ENCODE results near the gene ADAM15. TPM values are rescaled to one million over a fixed set of nuclear protein-coding genes. Genes with fewer than 3 reads are reported as not detected.

ADAM15 gene
- total and polyA plus RNA-seq, 12 donors = 46.7 to 305 (median 65.0) TPM

GRCh38 chr1:155104605-155105534 lies 53.8 kb downstream of the ADAM15 start:
- WGBS, 2 donors = 77 to 80% methylated on average over 7 of the region's 7 CpGs
- intact Hi-C loops (cut with DNase I) = no loop called here
- TF ChIP-seq CTCF (IDR thresholded peaks at IDR 0.05) = no peak
- peaks cover 0 to 34% (median 16%) of the 10 kb centered on the region in 9 donors for H3K4me1 ChIP-seq
- peak overlapping the region in 3 of 10 donors; percentile 24 to 49 (median 32) for H3K27ac ChIP-seq
- no peak overlapping the region for H3K4me3 ChIP-seq
- peak in 7 of 8 donors; percentile 46 to 81 (median 65) for ATAC-seq
- H3K9me3 ChIP-seq = no peaks in the 10 kb centered on the region
- no peak for DNase-seq
- H3K27me3 ChIP-seq = no peaks in the 10 kb centered on the region
- no peaks in the 10 kb centered on the region for H3K36me3 ChIP-seq

- peak overlapping the region in 1 of 10 donors; percentile 49 for H3K27ac ChIP-seq
- no peaks in the 10 kb centered on the region for H3K36me3 ChIP-seq
- DNase-seq = no peak
- peak; percentile 35 to 74 (median 50) for ATAC-seq
- no peaks in the 10 kb centered on the region for H3K9me3 ChIP-seq
- intact Hi-C loops (cut with DNase I) = no loop called here
- H3K4me3 ChIP-seq = no peak overlapping the region
- peaks cover 0 to 34% (median 16%) of the 10 kb centered on the region in 9 donors for H3K4me1 ChIP-seq
- TF ChIP-seq CTCF (IDR thresholded peaks at IDR 0.05) = no peak
- no peaks in the 10 kb centered on the region for H3K27me3 ChIP-seq
- 58 to 59% methylated on average over 7 of the region's 7 CpGs for WGBS, 2 donors
Observed at GRCh38 chr1:155105604-155106011, 54.5 kb downstream of the ADAM15 start.

GRCh38 chr1:155106862-155107261 lies 55.7 kb downstream of the ADAM15 start:
- Histone ChIP-seq H3K4me3 (no peak overlapping the region), H3K9me3 (no peaks in the 10 kb centered on the region), H3K4me1 (peaks cover 0 to 28% (median 16%) of the 10 kb centered on the region in 9 donors), H3K27ac (no peak overlapping the region), H3K27me3 (no peaks in the 10 kb centered on the region), H3K36me3 (no peaks in the 10 kb centered on the region)
- DNase-seq (no peak), ATAC-seq (no peak)
- intact Hi-C loops (cut with DNase I) = no loop called here
- 73 to 80% methylated on average over 6 of the region's 6 CpGs for WGBS, 2 donors
- TF ChIP-seq CTCF (IDR thresholded peaks at IDR 0.05) = no peak

GRCh38 chr1:155107309-155108264 lies 56.5 kb downstream of the ADAM15 start:
- intact Hi-C loops (cut with DNase I) = no loop called here
- ATAC-seq (no peak), DNase-seq (no peak)
- Histone ChIP-seq H3K27me3 (no peaks in the 10 kb centered on the region), H3K9me3 (no peaks in the 10 kb centered on the region), H3K4me1 (peaks cover 0 to 21% (median 16%) of the 10 kb centered on the region in 9 donors), H3K36me3 (no peaks in the 10 kb centered on the region), H3K27ac (no peak overlapping the region), H3K4me3 (no peak overlapping the region)
- TF ChIP-seq CTCF (IDR thresholded peaks at IDR 0.05) = no peak
- WGBS, 2 donors = 78 to 80% methylated on average over 12 of the region's 12 CpGs

Data from heart right ventricle (tissue), 16 donors.